Osteoblast (primary cell): Measurements from ENCODE around the gene PHLPP1. TPM values are rescaled to one million over a fixed set of nuclear protein-coding genes. Genes with fewer than 3 reads are reported as not detected.
"Not testable (repeated sequence)": the region's sequence is repeated elsewhere in the genome, so short reads cannot be mapped to it uniquely, and the experiment has no call there.

Experiments used
- DNase-seq: peaks from one replicate; pipeline ENCODE4 v3.0.0; 2011; ENCODE audit warnings: low spot score, mixed read lengths; ENCODE audit not compliant: insufficient read length; ENCODE audit errors: missing footprints
- H2AFZ ChIP-seq: 2 replicates; pipeline ENCODE4 v1.6.0; 2011; ENCODE audit warnings: mild to moderate bottlenecking, low read length
- H3K27ac ChIP-seq: 2 replicates; pipeline ENCODE4 v1.5.1; 2011; ENCODE audit warnings: mild to moderate bottlenecking, low read depth, low read length, moderate library complexity
- H3K27me3 ChIP-seq: 2 replicates; pipeline ENCODE4 v1.6.0; 2012; ENCODE audit warnings: mild to moderate bottlenecking, control low read depth, inconsistent platforms, low read length, moderate library complexity; ENCODE audit not compliant: insufficient read depth
- H3K36me3 ChIP-seq: 2 replicates; pipeline ENCODE4 v1.5.1; 2011; ENCODE audit warnings: mild to moderate bottlenecking, low read length, control low read depth, moderate library complexity; ENCODE audit not compliant: insufficient read depth
- H3K4me1 ChIP-seq: 2 replicates; pipeline ENCODE4 v1.5.1; 2011; ENCODE audit warnings: mild to moderate bottlenecking, low read length, control low read depth, moderate library complexity; ENCODE audit not compliant: insufficient read depth
- H3K4me2 ChIP-seq: 2 replicates; pipeline ENCODE4 v1.6.0; 2011; ENCODE audit warnings: mild to moderate bottlenecking, low read length; ENCODE audit not compliant: insufficient read depth
- H3K4me3 ChIP-seq: fragments of 200-600 bp; sonication (generic); 3 replicates; pipeline ENCODE4 v1.5.1; 2012; ENCODE audit warnings: mild to moderate bottlenecking, low read length, inconsistent platforms; ENCODE audit not compliant: insufficient read depth
- H3K79me2 ChIP-seq: 2 replicates; pipeline ENCODE4 v1.6.0; 2012; ENCODE audit warnings: mild to moderate bottlenecking, low read length, control low read depth, inconsistent platforms; ENCODE audit not compliant: insufficient read depth
- H3K9me3 ChIP-seq: 2 replicates; pipeline ENCODE4 v1.5.1; 2011; ENCODE audit warnings: low read depth, low read length, control low read depth
- H4K20me1 ChIP-seq: 2 replicates; pipeline ENCODE4 v1.6.0; 2012; ENCODE audit warnings: mild to moderate bottlenecking, low read length, control low read depth; ENCODE audit not compliant: insufficient read depth
- total RNA-seq: library from RNA; depleted of rRNA; stranded (reverse); fragments of >200 nt; gene quantifications from 2 replicates; pipeline ENCODE4 v1.2.3, GENCODE V29; 2012
- TF ChIP-seq, protein P1 (sequence below): IDR thresholded peaks from 2 replicates; pipeline ENCODE4 v1.5.1; 2011; ENCODE audit warnings: mild to moderate bottlenecking, low read depth, low read length, moderate library complexity; ENCODE audit errors: extremely low read depth

The PHLPP1 gene
- total RNA-seq, 1 donor = 6.9 TPM

DNA sequence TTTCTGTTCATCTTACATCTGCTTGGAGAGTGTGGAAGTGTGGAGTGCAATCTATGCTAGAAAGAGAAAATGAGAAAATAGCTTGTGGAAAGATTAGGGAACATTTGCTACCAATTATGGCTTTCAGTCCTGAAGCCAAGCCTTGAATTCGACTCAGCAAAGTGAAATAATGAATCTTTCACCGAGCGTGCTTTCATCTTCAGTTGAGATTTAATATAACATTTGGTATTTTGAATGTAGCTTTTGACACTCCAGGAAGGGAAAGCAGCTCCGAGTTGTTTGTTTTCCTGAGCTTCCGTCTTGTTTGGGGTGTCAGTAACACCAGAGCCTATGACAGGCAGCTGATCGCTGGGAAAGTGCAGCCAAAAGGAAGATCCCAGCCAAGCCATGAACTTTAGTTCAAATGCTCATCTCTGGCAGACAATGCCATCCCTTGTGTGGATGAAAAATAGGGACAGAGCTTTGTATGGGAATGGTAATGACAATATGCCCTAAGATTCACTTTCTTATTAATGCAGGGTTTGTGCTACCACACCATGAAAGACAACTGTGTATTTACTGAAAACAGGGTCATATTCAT lies 25.0 kb upstream of the PHLPP1 start:
- Histone ChIP-seq H3K4me2 (peak overlapping the region; percentile 20), H2AFZ (no peak overlapping the region), H3K79me2 (no peaks in the 10 kb centered on the region), H3K4me3 (no peak overlapping the region), H3K9me3 (peaks cover 13% of the 10 kb centered on the region), H4K20me1 (no peaks in the 10 kb centered on the region), H3K4me1 (no peaks in the 10 kb centered on the region), H3K27me3 (peaks cover 7% of the 10 kb centered on the region), H3K36me3 (no peaks in the 10 kb centered on the region), H3K27ac (no peak overlapping the region)
- TF ChIP-seq, protein P1, sequence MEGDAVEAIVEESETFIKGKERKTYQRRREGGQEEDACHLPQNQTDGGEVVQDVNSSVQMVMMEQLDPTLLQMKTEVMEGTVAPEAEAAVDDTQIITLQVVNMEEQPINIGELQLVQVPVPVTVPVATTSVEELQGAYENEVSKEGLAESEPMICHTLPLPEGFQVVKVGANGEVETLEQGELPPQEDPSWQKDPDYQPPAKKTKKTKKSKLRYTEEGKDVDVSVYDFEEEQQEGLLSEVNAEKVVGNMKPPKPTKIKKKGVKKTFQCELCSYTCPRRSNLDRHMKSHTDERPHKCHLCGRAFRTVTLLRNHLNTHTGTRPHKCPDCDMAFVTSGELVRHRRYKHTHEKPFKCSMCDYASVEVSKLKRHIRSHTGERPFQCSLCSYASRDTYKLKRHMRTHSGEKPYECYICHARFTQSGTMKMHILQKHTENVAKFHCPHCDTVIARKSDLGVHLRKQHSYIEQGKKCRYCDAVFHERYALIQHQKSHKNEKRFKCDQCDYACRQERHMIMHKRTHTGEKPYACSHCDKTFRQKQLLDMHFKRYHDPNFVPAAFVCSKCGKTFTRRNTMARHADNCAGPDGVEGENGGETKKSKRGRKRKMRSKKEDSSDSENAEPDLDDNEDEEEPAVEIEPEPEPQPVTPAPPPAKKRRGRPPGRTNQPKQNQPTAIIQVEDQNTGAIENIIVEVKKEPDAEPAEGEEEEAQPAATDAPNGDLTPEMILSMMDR = no peak
- no peak for DNase-seq

DNA sequence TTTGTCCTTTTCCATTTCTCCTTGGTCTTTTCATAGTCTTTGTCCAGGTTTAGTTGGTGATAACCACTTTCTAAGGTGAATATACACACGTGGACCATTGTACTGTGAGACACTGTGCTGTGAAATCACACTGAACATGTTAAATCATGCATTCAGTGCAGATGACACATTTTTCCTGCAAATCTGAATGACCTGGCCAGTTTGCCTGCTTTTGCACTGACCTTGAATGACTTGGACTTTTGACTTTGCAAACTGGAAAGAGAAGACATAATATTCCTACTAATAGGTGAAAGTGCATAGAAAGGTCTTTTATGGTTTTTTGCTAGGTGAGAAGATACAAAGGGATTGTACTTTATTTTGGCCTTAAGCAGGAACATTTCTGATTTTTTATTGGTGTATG lies 21.7 kb upstream of the PHLPP1 start:
- Histone ChIP-seq H2AFZ (no peak overlapping the region), H3K4me2 (no peak overlapping the region), H3K4me3 (no peak overlapping the region), H3K27ac (no peak overlapping the region), H3K9me3 (peaks cover 11% of the 10 kb centered on the region), H3K4me1 (no peaks in the 10 kb centered on the region), H3K36me3 (no peaks in the 10 kb centered on the region), H4K20me1 (no peaks in the 10 kb centered on the region), H3K27me3 (peaks cover 10% of the 10 kb centered on the region), H3K79me2 (no peaks in the 10 kb centered on the region)
- DNase-seq = no peak
- TF ChIP-seq, protein P1 = no peak

DNA sequence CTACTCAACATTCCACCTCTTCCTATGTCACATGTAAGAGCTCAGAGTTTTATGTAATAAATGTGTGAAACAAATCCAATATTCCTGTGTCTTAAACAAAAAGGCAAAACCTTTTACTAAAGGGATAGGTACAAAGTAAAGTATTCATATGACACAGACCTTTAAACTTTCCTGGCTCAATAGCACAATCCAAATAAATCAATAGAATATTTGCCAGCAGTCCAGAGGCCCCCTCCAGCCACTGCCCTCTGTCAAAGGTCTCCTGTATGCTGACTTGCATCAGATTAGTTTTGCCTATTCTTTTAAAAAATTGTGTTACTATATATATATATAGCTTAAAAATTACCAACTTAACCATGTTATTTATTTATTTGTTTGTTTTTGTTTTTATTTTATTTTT lies 17.7 kb upstream of the PHLPP1 start:
- Histone ChIP-seq H3K4me3 (no peak overlapping the region), H3K4me2 (no peak overlapping the region), H3K27me3 (peaks cover 3% of the 10 kb centered on the region), H3K36me3 (no peaks in the 10 kb centered on the region), H3K27ac (no peak overlapping the region), H2AFZ (no peak overlapping the region), H4K20me1 (no peaks in the 10 kb centered on the region), H3K9me3 (no peaks in the 10 kb centered on the region), H3K79me2 (no peaks in the 10 kb centered on the region), H3K4me1 (no peaks in the 10 kb centered on the region)
- TF ChIP-seq, protein P1 = no peak
- no peak for DNase-seq

DNA sequence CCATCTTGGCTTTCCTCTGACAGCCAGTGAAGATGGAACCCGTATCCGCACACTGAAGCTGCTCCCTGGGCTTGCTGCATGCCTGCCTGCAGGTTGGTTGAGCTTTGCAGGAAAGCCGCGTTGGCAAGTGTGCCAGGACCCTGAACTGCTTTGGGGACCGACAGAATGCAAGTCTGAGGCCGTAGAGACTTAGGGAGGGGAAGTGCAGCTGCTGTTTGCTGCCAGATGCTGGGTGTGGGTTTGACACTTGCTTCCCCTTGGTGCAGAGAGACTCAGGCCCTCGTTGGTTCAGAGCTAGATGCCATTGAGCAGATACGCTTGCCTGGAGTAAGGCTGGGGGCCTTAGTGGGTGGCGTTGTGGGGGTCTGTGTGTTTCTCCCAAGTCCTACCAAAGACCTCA lies 13.1 kb upstream of the PHLPP1 start:
- DNase-seq = no peak
- H3K4me3 ChIP-seq = no peak overlapping the region
- H3K27ac ChIP-seq = no peak overlapping the region
- H3K36me3 ChIP-seq = no peaks in the 10 kb centered on the region
- H3K27me3 ChIP-seq = peaks cover 8% of the 10 kb centered on the region
- H3K4me1 ChIP-seq = no peaks in the 10 kb centered on the region
- H2AFZ ChIP-seq = no peak overlapping the region
- H3K9me3 ChIP-seq = no peaks in the 10 kb centered on the region
- TF ChIP-seq, protein P1 = no peak
- H3K79me2 ChIP-seq = no peaks in the 10 kb centered on the region
- no peaks in the 10 kb centered on the region for H4K20me1 ChIP-seq
- H3K4me2 ChIP-seq = no peak overlapping the region

DNA sequence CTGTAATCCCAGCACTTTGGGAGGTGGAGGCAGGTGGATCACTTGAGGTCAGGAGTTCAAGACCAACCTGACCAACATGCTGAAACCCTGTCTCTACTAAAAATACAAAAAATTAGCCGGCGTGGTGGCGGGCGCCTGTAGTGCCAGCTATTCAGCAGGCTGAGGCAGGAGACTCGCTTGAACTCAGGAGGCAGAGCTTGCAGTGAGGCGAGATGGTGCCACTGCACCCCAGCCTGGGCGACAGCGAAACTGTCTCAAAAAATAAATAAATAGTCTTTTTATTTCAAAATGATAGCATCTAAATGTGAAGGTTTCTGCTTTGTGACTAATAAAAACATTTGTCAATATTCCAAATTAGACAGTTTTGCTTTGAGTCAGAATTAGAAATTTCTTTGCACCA lies 8.5 kb upstream of the PHLPP1 start:
- not testable (repeated sequence) for H3K27ac ChIP-seq, H3K4me2 ChIP-seq, H3K36me3 ChIP-seq, H3K27me3 ChIP-seq, H3K4me3 ChIP-seq, DNase-seq, H4K20me1 ChIP-seq, H2AFZ ChIP-seq, H3K9me3 ChIP-seq, H3K79me2 ChIP-seq
- H3K4me1 ChIP-seq = peaks cover 11% of the 10 kb centered on the region

DNA sequence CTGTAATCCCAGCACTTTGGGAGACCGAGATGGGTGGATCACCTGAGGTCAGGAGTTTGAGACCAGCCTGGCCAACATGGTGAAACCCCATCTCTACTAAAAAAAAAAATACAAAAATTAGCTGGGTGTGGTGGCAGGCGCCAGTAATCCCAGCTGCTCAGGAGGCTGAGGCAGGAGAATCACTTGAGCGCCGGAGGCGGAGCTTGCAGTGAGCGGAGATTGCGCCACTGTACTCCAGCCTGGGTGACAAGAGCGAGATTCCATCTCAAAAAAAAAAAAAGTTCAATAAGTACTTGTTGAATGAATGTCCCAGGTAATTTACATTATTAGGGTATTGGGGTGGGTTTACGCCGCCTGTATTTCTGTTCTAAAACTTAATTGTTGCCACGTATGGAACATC lies 5.4 kb upstream of the PHLPP1 start:
- H3K4me1 ChIP-seq = peaks cover 16% of the 10 kb centered on the region
- H3K27me3 ChIP-seq, H3K79me2 ChIP-seq, H3K4me3 ChIP-seq, H3K4me2 ChIP-seq, H4K20me1 ChIP-seq, H3K36me3 ChIP-seq, H3K27ac ChIP-seq, H3K9me3 ChIP-seq, H2AFZ ChIP-seq: not testable (repeated sequence)
- peak; percentile 29 for DNase-seq
